Coronary artery (tissue), 2 donors: ENCODE results near the gene RNF183.

ENCODE experiments used
- DNase-seq: peaks from one replicate; pipeline ENCODE4 v3.0.0-alpha.2; 2017; ENCODE audit warnings: low spot score
- H3K27ac ChIP-seq, 2 donors: fragments of 200-600 bp; sonication (generic); one replicate each; pipeline ENCODE4 v1.5.1; 2016 to 2019
- H3K4me3 ChIP-seq: fragments of 200-600 bp; sonication (generic); 2 replicates; pipeline ENCODE4 v1.5.1; 2016; ENCODE audit warnings: mild to moderate bottlenecking, moderate library complexity
- CTCF ChIP-seq: fragments of 200-600 bp; sonication (generic); IDR thresholded peaks from one replicate; pipeline ENCODE4 v1.5.1; 2019; ENCODE audit warnings: antibody characterized with exemption

Gene RNF183

GRCh38 chr9:113317777-113318176, 14.6 kb upstream of the RNF183 start:
- Histone ChIP-seq H3K4me3 (no peak overlapping the region), H3K27ac (no peak overlapping the region)
- no peak for DNase-seq
- TF ChIP-seq CTCF = no peak

GRCh38 chr9:113316030-113316429, 12.9 kb upstream of the RNF183 start:
- TF ChIP-seq CTCF = no peak
- Histone ChIP-seq H3K4me3 (no peak overlapping the region), H3K27ac (no peak overlapping the region)
- DNase-seq = no peak

- Histone ChIP-seq H3K4me3 (no peak overlapping the region), H3K27ac (no peak overlapping the region)
- no peak for TF ChIP-seq CTCF
- no peak for DNase-seq
These were observed 12.1 kb upstream of the RNF183 start for GRCh38 chr9:113315231-113315630.

GRCh38 chr9:113313261-113313660, 10.1 kb upstream of the RNF183 start:
- DNase-seq = no peak
- no peak for TF ChIP-seq CTCF
- H3K27ac ChIP-seq = no peak overlapping the region
- no peak overlapping the region for H3K4me3 ChIP-seq

- TF ChIP-seq CTCF = no peak
- H3K4me3 ChIP-seq = no peak overlapping the region
- no peak for DNase-seq
- H3K27ac ChIP-seq = no peak overlapping the region
These were observed 8.8 kb upstream of the RNF183 start for GRCh38 chr9:113311961-113312360.

GRCh38 chr9:113310538-113310937, 7.4 kb upstream of the RNF183 start:
- Histone ChIP-seq H3K4me3 (no peak overlapping the region), H3K27ac (no peak overlapping the region)
- DNase-seq = no peak
- no peak for TF ChIP-seq CTCF

GRCh38 chr9:113309204-113309813, 6.1 kb upstream of the RNF183 start:
- no peak overlapping the region for H3K27ac ChIP-seq
- no peak for TF ChIP-seq CTCF
- H3K4me3 ChIP-seq = no peak overlapping the region
- no peak for DNase-seq
